Neural progenitor cell (in vitro differentiated cells): ENCODE data around the gene CTNNA3. TPM values are rescaled to one million over a fixed set of nuclear protein-coding genes. Genes with fewer than 3 reads are reported as not detected.
"Not testable (repeated sequence)": the region's sequence is repeated elsewhere in the genome, so short reads cannot be mapped to it uniquely, and the experiment has no call there.

Experiments
- DNase-seq: peaks from one replicate; pipeline ENCODE4 v3.0.0-alpha.2; 2016; ENCODE audit warnings: low spot score
- H2AFZ ChIP-seq: fragments of 200-600 bp; sonication (generic); replicated peaks from 2 replicates; pipeline ENCODE4 v1.6.1; 2016; ENCODE audit warnings: antibody characterized with exemption
- H3F3A ChIP-seq: fragments of 200-600 bp; sonication (generic); 2 replicates; pipeline ENCODE4 v1.6.1; 2016; ENCODE audit warnings: antibody characterized with exemption, low read depth
- H3K27ac ChIP-seq: fragments of 200-600 bp; sonication (generic); 2 replicates; pipeline ENCODE4 v1.5.1; 2016; ENCODE audit warnings: mild to moderate bottlenecking
- H3K27me3 ChIP-seq: fragments of 200-600 bp; sonication (generic); 2 replicates; pipeline ENCODE4 v1.6.1; 2016; ENCODE audit warnings: mild to moderate bottlenecking, moderate library complexity
- H3K36me3 ChIP-seq: fragments of 200-600 bp; sonication (generic); 2 replicates; pipeline ENCODE4 v1.5.1; 2016
- H3K4me1 ChIP-seq: fragments of 200-600 bp; sonication (generic); 2 replicates; pipeline ENCODE4 v1.6.1; 2016; ENCODE audit warnings: mixed run types
- H3K4me2 ChIP-seq: fragments of 200-600 bp; sonication (generic); 2 replicates; pipeline ENCODE4 v1.6.1; 2016
- H3K4me3 ChIP-seq: fragments of 200-600 bp; sonication (generic); 2 replicates; pipeline ENCODE4 v1.5.1; 2016
- H3K79me2 ChIP-seq: fragments of 200-600 bp; sonication (generic); 2 replicates; pipeline ENCODE4 v1.6.1; 2016; ENCODE audit warnings: low read depth
- H3K9ac ChIP-seq: fragments of 200-600 bp; sonication (generic); 2 replicates; pipeline ENCODE4 v1.6.1; 2016
- H3K9me3 ChIP-seq: fragments of 200-600 bp; sonication (generic); 2 replicates; pipeline ENCODE4 v1.5.1; 2016; ENCODE audit warnings: low read depth
- H4K20me1 ChIP-seq: fragments of 200-600 bp; sonication (generic); 2 replicates; pipeline ENCODE4 v1.6.1; 2016; ENCODE audit warnings: low read depth
- H3K27ac Mint-ChIP-seq: 3 replicates; pipeline ENCODE4 v1.8.0; 2021; ENCODE audit warnings: mixed read lengths
- H3K27me3 Mint-ChIP-seq: 2 replicates; pipeline ENCODE4 v1.8.0; 2022; ENCODE audit warnings: low read depth, mild to moderate bottlenecking, inconsistent platforms, moderate library complexity, mixed read lengths; ENCODE audit not compliant: insufficient read depth
- H3K36me3 Mint-ChIP-seq: 3 replicates; pipeline ENCODE4 v1.8.0; 2021; ENCODE audit warnings: mixed read lengths
- H3K4me1 Mint-ChIP-seq: 3 replicates; pipeline ENCODE4 v1.8.0; 2021; ENCODE audit warnings: mixed read lengths
- H3K4me3 Mint-ChIP-seq: 3 replicates; pipeline ENCODE4 v1.8.0; 2021; ENCODE audit warnings: mild to moderate bottlenecking, moderate library complexity, mixed read lengths
- H3K9me3 Mint-ChIP-seq: 3 replicates; pipeline ENCODE4 v1.8.0; 2020; ENCODE audit warnings: mixed read lengths
- CTCF ChIP-seq: fragments of 200-600 bp; sonication (generic); IDR thresholded peaks from 2 replicates; pipeline ENCODE4 v1.5.1; 2017; ENCODE audit warnings: antibody characterized with exemption, mild to moderate bottlenecking
- EZH2 ChIP-seq: fragments of 200-600 bp; sonication (generic); IDR thresholded peaks from 2 replicates; pipeline ENCODE4 v1.6.1; 2017; ENCODE audit warnings: antibody characterized with exemption, mild to moderate bottlenecking, moderate library complexity
- EZH2phosphoT487 ChIP-seq: fragments of 200-600 bp; sonication (generic); IDR thresholded peaks from 2 replicates; pipeline ENCODE4 v1.6.1; 2017; ENCODE audit warnings: antibody characterized with exemption
- total RNA-seq: library from RNA; depleted of rRNA; stranded (reverse); fragments of >200 nt; gene quantifications from 2 replicates; pipeline ENCODE4 v1.2.3, GENCODE V29; 2015; ENCODE audit warnings: low replicate concordance

Gene CTNNA3
- total RNA-seq, 1 donor from 2014 or later: 12.9 TPM

GRCh38 chr10:66366163-66366562 is 1329.8 kb downstream of the CTNNA3 start:
- no peak for TF ChIP-seq EZH2
- no peak for TF ChIP-seq EZH2phosphoT487
- Mint-ChIP-seq H3K4me1 (peaks cover 3% of the 10 kb centered on the region), H3K27ac (no peak overlapping the region), H3K9me3 (no peaks in the 10 kb centered on the region), H3K36me3 (no peaks in the 10 kb centered on the region), H3K27me3 (no peaks in the 10 kb centered on the region), H3K4me3 (no peak overlapping the region)
- no peak overlapping the region for H3K4me3 ChIP-seq
- no peaks in the 10 kb centered on the region for H4K20me1 ChIP-seq
- H2AFZ ChIP-seq: no peak overlapping the region
- H3K9ac ChIP-seq: no peak overlapping the region
- no peak overlapping the region for H3K27ac ChIP-seq
- no peaks in the 10 kb centered on the region for H3K27me3 ChIP-seq
- H3K4me2 ChIP-seq: no peak overlapping the region
- H3K36me3 ChIP-seq: no peaks in the 10 kb centered on the region
- DNase-seq: no peak
- H3K79me2 ChIP-seq: no peaks in the 10 kb centered on the region
- no peaks in the 10 kb centered on the region for H3K9me3 ChIP-seq
- no peaks in the 10 kb centered on the region for H3K4me1 ChIP-seq
- H3F3A ChIP-seq: no peaks in the 10 kb centered on the region

GRCh38 chr10:66365686-66366085 is 1330.3 kb downstream of the CTNNA3 start:
- TF ChIP-seq CTCF (no peak), EZH2phosphoT487 (no peak), EZH2 (no peak)
- Mint-ChIP-seq H3K36me3 (no peaks in the 10 kb centered on the region), H3K27me3 (no peaks in the 10 kb centered on the region)

GRCh38 chr10:66362522-66362921 is 1333.5 kb downstream of the CTNNA3 start:
- TF ChIP-seq EZH2 (no peak), CTCF (no peak), EZH2phosphoT487 (no peak)
- Histone ChIP-seq H3F3A (no peaks in the 10 kb centered on the region), H3K36me3 (no peaks in the 10 kb centered on the region), H4K20me1 (no peaks in the 10 kb centered on the region), H3K27me3 (no peaks in the 10 kb centered on the region), H3K27ac (no peak overlapping the region), H3K4me2 (no peak overlapping the region), H2AFZ (no peak overlapping the region), H3K4me1 (no peaks in the 10 kb centered on the region), H3K9me3 (no peaks in the 10 kb centered on the region), H3K4me3 (no peak overlapping the region), H3K79me2 (no peaks in the 10 kb centered on the region), H3K9ac (no peak overlapping the region)
- Mint-ChIP-seq H3K4me3 (no peak overlapping the region), H3K9me3 (no peaks in the 10 kb centered on the region), H3K27ac (no peak overlapping the region), H3K27me3 (no peaks in the 10 kb centered on the region), H3K4me1 (no peaks in the 10 kb centered on the region), H3K36me3 (no peaks in the 10 kb centered on the region)
- DNase-seq: no peak

More at GRCh38 chr10:66365686-66366085, 1330.3 kb downstream of the CTNNA3 start:
- H3K9ac ChIP-seq: no peak overlapping the region
- no peak overlapping the region for H3K4me2 ChIP-seq
- H3K27me3 ChIP-seq: no peaks in the 10 kb centered on the region
- H4K20me1 ChIP-seq: no peaks in the 10 kb centered on the region
- H3K9me3 ChIP-seq: no peaks in the 10 kb centered on the region
- no peak overlapping the region for H3K27ac ChIP-seq
- Mint-ChIP-seq H3K27ac (no peak overlapping the region), H3K4me3 (no peak overlapping the region), H3K4me1 (peaks cover 3% of the 10 kb centered on the region), H3K9me3 (no peaks in the 10 kb centered on the region)
- no peak overlapping the region for H3K4me3 ChIP-seq
- DNase-seq: no peak
- no peaks in the 10 kb centered on the region for H3K4me1 ChIP-seq
- no peaks in the 10 kb centered on the region for H3F3A ChIP-seq
- no peaks in the 10 kb centered on the region for H3K36me3 ChIP-seq
- H3K79me2 ChIP-seq: no peaks in the 10 kb centered on the region
- H2AFZ ChIP-seq: no peak overlapping the region

GRCh38 chr10:66353822-66354221 is 1342.2 kb downstream of the CTNNA3 start:
- H3F3A ChIP-seq, H3K9ac ChIP-seq, H3K4me3 ChIP-seq, H3K27ac Mint-ChIP-seq, H3K27me3 Mint-ChIP-seq, H3K27me3 ChIP-seq, H4K20me1 ChIP-seq, H3K9me3 Mint-ChIP-seq, H3K36me3 ChIP-seq, H3K9me3 ChIP-seq, DNase-seq, H2AFZ ChIP-seq, H3K4me2 ChIP-seq, H3K79me2 ChIP-seq, H3K27ac ChIP-seq, H3K4me3 Mint-ChIP-seq, H3K4me1 ChIP-seq, H3K36me3 Mint-ChIP-seq, H3K4me1 Mint-ChIP-seq: not testable (repeated sequence)
